Fibroblast of the aortic adventitia (primary cell): ENCODE results near the gene MEOX1. TPM values are rescaled to one million over a fixed set of nuclear protein-coding genes. Genes with fewer than 3 reads are reported as not detected.
A peak's percentile ranks its signal among the peaks of the same experiment; 100 is the strongest.

Source experiments
- DNase-seq: peaks from one replicate; pipeline ENCODE4 v3.0.0-alpha.2; 2010; ENCODE audit warnings: low read depth
- H3K4me3 ChIP-seq: 2 replicates; pipeline ENCODE4 v1.5.1; 2011; ENCODE audit warnings: low read depth, mild to moderate bottlenecking, control low read depth, low read length, moderate library complexity
- total RNA-seq: library from RNA; depleted of rRNA; stranded (reverse); fragments of >200 nt; gene quantifications from 2 replicates; pipeline ENCODE4 v1.2.3, GENCODE V29; 2012; ENCODE audit warnings: low replicate concordance
- TF ChIP-seq, protein P1 (sequence below): IDR thresholded peaks from 2 replicates; pipeline ENCODE4 v1.5.1; 2011; ENCODE audit warnings: mild to moderate bottlenecking, low read length, control low read depth, inconsistent platforms; ENCODE audit not compliant: insufficient read depth

Gene MEOX1
- total RNA-seq, 1 donor: not detected

DNA sequence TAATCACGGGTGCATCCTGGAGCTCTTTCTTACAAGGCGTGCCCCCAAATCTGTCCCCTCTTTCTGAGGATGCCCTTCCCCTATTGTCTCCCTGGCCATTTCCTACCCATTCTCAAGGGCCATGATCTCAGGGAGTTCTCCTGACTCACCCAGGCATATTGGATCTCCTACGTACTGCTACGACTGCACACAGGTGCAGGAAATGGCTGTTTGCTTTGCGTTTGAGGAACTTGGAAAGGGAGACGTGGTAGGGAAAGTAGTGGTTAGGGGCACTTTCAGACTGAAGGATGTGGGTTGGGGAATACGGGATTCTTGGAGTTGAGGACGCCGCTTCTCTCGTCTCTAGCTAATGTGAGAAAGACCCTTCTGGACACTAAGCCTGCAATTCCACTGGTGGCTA lies 18.7 kb upstream of the MEOX1 start:
- no peak overlapping the region for H3K4me3 ChIP-seq
- TF ChIP-seq, protein P1, sequence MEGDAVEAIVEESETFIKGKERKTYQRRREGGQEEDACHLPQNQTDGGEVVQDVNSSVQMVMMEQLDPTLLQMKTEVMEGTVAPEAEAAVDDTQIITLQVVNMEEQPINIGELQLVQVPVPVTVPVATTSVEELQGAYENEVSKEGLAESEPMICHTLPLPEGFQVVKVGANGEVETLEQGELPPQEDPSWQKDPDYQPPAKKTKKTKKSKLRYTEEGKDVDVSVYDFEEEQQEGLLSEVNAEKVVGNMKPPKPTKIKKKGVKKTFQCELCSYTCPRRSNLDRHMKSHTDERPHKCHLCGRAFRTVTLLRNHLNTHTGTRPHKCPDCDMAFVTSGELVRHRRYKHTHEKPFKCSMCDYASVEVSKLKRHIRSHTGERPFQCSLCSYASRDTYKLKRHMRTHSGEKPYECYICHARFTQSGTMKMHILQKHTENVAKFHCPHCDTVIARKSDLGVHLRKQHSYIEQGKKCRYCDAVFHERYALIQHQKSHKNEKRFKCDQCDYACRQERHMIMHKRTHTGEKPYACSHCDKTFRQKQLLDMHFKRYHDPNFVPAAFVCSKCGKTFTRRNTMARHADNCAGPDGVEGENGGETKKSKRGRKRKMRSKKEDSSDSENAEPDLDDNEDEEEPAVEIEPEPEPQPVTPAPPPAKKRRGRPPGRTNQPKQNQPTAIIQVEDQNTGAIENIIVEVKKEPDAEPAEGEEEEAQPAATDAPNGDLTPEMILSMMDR: no peak
- DNase-seq: no peak

DNA sequence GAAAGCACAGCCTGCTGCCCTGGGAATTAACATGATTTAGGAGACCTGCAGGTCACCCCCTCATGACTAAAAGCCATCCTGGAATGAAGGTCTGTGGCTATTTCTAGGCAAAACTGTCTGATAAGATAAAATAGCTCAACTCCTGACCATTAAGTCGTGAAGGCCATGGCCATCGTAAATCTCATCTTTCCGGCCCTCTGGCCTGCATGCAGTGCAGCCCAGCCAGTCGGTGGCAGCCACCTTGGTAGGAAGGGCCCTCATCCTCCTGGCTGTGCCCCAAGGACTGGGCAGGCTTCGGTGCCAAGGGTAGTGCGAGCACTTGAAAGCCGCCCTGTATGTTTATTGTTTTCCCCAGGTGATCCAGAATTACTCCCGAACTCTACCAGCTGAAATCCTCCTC lies 18.2 kb upstream of the MEOX1 start:
- no peak overlapping the region for H3K4me3 ChIP-seq
- TF ChIP-seq, protein P1: no peak

DNA sequence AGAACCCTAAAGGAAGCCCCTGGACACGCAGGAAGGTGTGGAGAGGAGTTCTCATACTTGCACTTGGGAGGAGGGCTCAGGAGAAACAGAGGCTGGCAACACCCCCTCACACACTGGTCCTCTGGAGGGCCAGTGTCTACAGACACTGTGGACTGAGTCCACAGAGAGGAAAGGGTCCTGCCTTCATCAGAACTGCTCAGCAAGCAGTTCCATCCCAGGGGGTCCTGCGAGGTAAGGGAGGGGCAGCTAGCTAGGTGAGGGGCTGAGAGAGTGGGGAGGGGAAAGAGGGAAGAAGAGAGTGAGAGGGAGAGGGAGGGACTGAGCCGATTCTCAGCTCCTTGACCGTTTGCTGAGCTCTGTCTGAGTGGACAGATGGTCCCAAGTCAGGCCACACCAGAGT lies 17.7 kb upstream of the MEOX1 start:
- H3K4me3 ChIP-seq: no peak overlapping the region
- DNase-seq: no peak
- TF ChIP-seq, protein P1: no peak

More for the DNA sequence above, 18.2 kb upstream of the MEOX1 start:
- DNase-seq: no peak

GRCh38 chr17:43676471-43676870 lies 14.7 kb upstream of the MEOX1 start:
- TF ChIP-seq, protein P1: no peak
- peak; percentile 46 for DNase-seq
- H3K4me3 ChIP-seq: no peak overlapping the region

DNA sequence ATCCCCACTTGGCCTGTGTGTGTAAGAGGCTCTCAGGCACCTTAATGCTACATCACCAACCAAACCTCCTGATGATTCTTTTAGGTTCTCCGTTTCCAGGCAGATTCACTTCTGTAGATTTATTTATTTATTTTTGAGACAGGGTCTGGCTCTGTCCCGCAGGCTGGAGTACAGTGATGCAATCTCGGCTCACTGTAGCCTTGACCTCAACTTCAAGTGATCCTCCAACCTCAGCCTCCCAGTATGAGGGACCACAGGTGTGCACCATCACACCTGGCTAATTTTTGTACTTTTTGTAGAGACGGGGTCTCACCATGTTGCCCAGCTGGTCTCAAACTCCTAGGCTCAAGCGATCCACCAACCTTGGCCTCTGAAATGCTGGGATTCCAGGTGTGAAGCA lies 12.7 kb upstream of the MEOX1 start:
- TF ChIP-seq, protein P1: no peak
- no peak for DNase-seq
- no peak overlapping the region for H3K4me3 ChIP-seq

- DNase-seq: peak; percentile 73
- no peak overlapping the region for H3K4me3 ChIP-seq
- TF ChIP-seq, protein P1: peak; percentile 98
Measured at GRCh38 chr17:43673516-43674323, 12.0 kb upstream of the MEOX1 start.
